Vagina (tissue), 2 donors: ENCODE results near the gene JMJD6. TPM values are rescaled to one million over a fixed set of nuclear protein-coding genes. Genes with fewer than 3 reads are reported as not detected.
A peak's percentile ranks its signal among the peaks of the same experiment; 100 is the strongest.

Source experiments
- DNase-seq, 2 donors: peaks; one replicate each; pipeline ENCODE4 v3.0.0-alpha.2; 2017; ENCODE audit errors: extremely low spot score in 2 of 2
- H3K27ac ChIP-seq: fragments of 200-600 bp; sonication (generic); one replicate; pipeline ENCODE4 v1.5.1; 2019
- H3K27me3 ChIP-seq: fragments of 200-600 bp; sonication (generic); one replicate; pipeline ENCODE4 v1.5.1; 2019
- H3K36me3 ChIP-seq, 2 donors: fragments of 200-600 bp; sonication (generic); one replicate each; pipeline ENCODE4 v1.5.1; 2017 to 2019
- H3K4me1 ChIP-seq: fragments of 200-600 bp; sonication (generic); one replicate; pipeline ENCODE4 v1.5.1; 2019
- H3K4me3 ChIP-seq, 2 donors: fragments of 200-600 bp; sonication (generic); 1 replicate in 1 of 2; 2 replicates in 1 of 2; pipeline ENCODE4 v1.5.1; 2016 to 2019
- H3K9me3 ChIP-seq: fragments of 200-600 bp; sonication (generic); one replicate; pipeline ENCODE4 v1.5.1; 2019
- CTCF ChIP-seq, 3 experiments: fragments of 450-650 bp in 2 of 3; fragments of 200-600 bp in 1 of 3; sonication (generic) in 1 of 3; IDR thresholded peaks; one replicate each; pipeline ENCODE4 v1.5.1; 2017 to 2019; ENCODE audit warnings: antibody characterized with exemption in 3 of 3, mild to moderate bottlenecking in 2 of 3, moderate library complexity in 2 of 3
- POLR2A ChIP-seq, 2 donors: fragments of 450-650 bp; IDR thresholded peaks; one replicate each; pipeline ENCODE4 v1.6.1; 2017; ENCODE audit warnings: antibody characterized with exemption in 2 of 2, mild to moderate bottlenecking in 2 of 2, moderate library complexity in 2 of 2
- POLR2AphosphoS5 ChIP-seq, 2 donors: sonication (generic); formaldehyde crosslinking; IDR thresholded peaks; one replicate each; pipeline ENCODE4 v1.9.0; 2017; ENCODE audit warnings: antibody characterized with exemption in 2 of 2, mild to moderate bottlenecking in 2 of 2, low read depth in 1 of 2; ENCODE audit not compliant: insufficient read depth in 1 of 2
- intact Hi-C: fragments of 100-400 bp; cut with DNase I; formaldehyde crosslinking; loops from one replicate; pipeline ENCODE4 v1.15.1; 2023
- total RNA-seq: library from RNA; depleted of rRNA; stranded (reverse); fragments of >200 nt; gene quantifications from one replicate; pipeline ENCODE4 v1.2.3, GENCODE V29; 2016

JMJD6 gene
- total RNA-seq, 1 donor from 2014 or later, result 28.0 TPM

DNA sequence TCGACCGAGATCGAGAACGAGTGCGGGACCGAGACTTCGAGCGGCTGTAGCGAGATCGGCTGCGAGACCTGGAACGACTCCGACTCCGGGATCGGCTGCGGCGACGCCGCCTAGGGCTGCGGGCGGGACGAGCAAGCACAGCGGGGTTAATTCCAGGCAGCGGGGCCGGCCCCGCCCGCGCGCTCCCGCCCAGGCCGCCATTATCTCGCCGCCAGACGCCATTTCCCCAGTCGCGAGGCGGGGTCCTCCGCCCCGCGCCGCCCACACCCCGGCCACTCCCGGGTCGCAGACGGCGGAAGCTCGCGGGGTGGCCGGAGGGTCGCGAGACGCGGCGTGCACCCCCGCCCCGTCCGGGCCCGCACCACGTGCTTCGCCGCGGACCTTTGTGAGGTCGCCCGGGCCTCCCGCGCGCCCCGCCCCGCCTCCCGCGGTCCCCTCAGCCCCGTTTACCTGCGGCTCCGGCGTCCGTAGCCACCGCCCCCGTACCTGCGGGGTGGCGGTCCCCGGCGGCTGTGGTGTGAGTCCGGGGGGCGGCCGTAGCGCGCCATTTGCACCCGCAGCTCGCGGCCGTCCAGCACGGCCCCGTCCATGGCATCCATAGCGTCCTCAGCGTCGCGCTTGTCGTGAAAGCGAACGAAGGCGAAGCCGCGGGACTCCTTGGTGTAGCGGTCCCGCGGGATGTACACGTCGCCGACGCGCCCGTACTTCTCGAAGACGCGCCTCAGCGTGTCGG lies 10.1 kb upstream of the JMJD6 start:
- intact Hi-C loops, result no loop called here
- TF ChIP-seq CTCF (IDR thresholded peaks at IDR 0.05), result no peak
- TF ChIP-seq POLR2A (IDR thresholded peaks at IDR 0.05), result peak in 1 of 2 donors; percentile 64
- peak overlapping the region; percentile 99 for H3K27ac ChIP-seq
- H3K27me3 ChIP-seq, result no peaks in the 10 kb centered on the region
- peak overlapping the region; percentile 98 to 100 for H3K4me3 ChIP-seq
- DNase-seq, result no peak
- peaks cover 0 to 39% of the 10 kb centered on the region in 2 donors for H3K36me3 ChIP-seq
- no peaks in the 10 kb centered on the region for H3K9me3 ChIP-seq
- peaks cover 72% of the 10 kb centered on the region for H3K4me1 ChIP-seq

GRCh38 chr17:76735586-76736348 lies 9.4 kb upstream of the JMJD6 start:
- Histone ChIP-seq H3K36me3 (peaks cover 0 to 44% of the 10 kb centered on the region in 2 donors), H3K9me3 (no peaks in the 10 kb centered on the region), H3K4me3 (peak overlapping the region; percentile 98 to 100), H3K27ac (peak overlapping the region; percentile 99), H3K4me1 (peaks cover 74% of the 10 kb centered on the region), H3K27me3 (no peaks in the 10 kb centered on the region)
- no peak for DNase-seq
- no peak for TF ChIP-seq POLR2A (IDR thresholded peaks at IDR 0.05)
- peak in 1 of 2 donors; percentile 10 for TF ChIP-seq POLR2AphosphoS5 (IDR thresholded peaks at IDR 0.05; ENCODE audit: insufficient read depth in 1 of 2, low read depth in 1 of 2)
- TF ChIP-seq CTCF (IDR thresholded peaks at IDR 0.05), result no peak
- intact Hi-C loops, result no loop called here

GRCh38 chr17:76735006-76735405 lies 8.6 kb upstream of the JMJD6 start:
- no peaks in the 10 kb centered on the region for H3K9me3 ChIP-seq
- TF ChIP-seq CTCF (IDR thresholded peaks at IDR 0.05) (no peak), POLR2A (IDR thresholded peaks at IDR 0.05) (no peak), POLR2AphosphoS5 (IDR thresholded peaks at IDR 0.05; ENCODE audit: insufficient read depth in 1 of 2, low read depth in 1 of 2) (no peak)
- peaks cover 67% of the 10 kb centered on the region for H3K4me1 ChIP-seq
- peak overlapping the region; percentile 99 for H3K27ac ChIP-seq
- H3K27me3 ChIP-seq, result no peaks in the 10 kb centered on the region
- peak overlapping the region; percentile 98 to 100 for H3K4me3 ChIP-seq
- H3K36me3 ChIP-seq, result peaks cover 0 to 50% of the 10 kb centered on the region in 2 donors
- intact Hi-C loops, result no loop called here
- no peak for DNase-seq

GRCh38 chr17:76734080-76734840 lies 7.9 kb upstream of the JMJD6 start:
- intact Hi-C loops, result no loop called here
- Histone ChIP-seq H3K36me3 (peaks cover 0 to 55% of the 10 kb centered on the region in 2 donors), H3K4me1 (peaks cover 64% of the 10 kb centered on the region), H3K27me3 (no peaks in the 10 kb centered on the region), H3K27ac (peak overlapping the region; percentile 99), H3K4me3 (peak overlapping the region; percentile 98 to 100), H3K9me3 (no peaks in the 10 kb centered on the region)
- no peak for DNase-seq
- TF ChIP-seq POLR2AphosphoS5 (IDR thresholded peaks at IDR 0.05; ENCODE audit: insufficient read depth in 1 of 2, low read depth in 1 of 2) (no peak), CTCF (IDR thresholded peaks at IDR 0.05) (no peak), POLR2A (IDR thresholded peaks at IDR 0.05) (no peak)
